Activated CD8-positive, alpha-beta memory T cell treated with anti-CD3 and anti-CD28 coated beads for 24 hours (primary cell): ENCODE results near the gene AGPAT2.

ENCODE experiments used
- DNase-seq: peaks from one replicate; pipeline ENCODE4 v3.0.0-alpha.2; 2020

The AGPAT2 gene

DNA sequence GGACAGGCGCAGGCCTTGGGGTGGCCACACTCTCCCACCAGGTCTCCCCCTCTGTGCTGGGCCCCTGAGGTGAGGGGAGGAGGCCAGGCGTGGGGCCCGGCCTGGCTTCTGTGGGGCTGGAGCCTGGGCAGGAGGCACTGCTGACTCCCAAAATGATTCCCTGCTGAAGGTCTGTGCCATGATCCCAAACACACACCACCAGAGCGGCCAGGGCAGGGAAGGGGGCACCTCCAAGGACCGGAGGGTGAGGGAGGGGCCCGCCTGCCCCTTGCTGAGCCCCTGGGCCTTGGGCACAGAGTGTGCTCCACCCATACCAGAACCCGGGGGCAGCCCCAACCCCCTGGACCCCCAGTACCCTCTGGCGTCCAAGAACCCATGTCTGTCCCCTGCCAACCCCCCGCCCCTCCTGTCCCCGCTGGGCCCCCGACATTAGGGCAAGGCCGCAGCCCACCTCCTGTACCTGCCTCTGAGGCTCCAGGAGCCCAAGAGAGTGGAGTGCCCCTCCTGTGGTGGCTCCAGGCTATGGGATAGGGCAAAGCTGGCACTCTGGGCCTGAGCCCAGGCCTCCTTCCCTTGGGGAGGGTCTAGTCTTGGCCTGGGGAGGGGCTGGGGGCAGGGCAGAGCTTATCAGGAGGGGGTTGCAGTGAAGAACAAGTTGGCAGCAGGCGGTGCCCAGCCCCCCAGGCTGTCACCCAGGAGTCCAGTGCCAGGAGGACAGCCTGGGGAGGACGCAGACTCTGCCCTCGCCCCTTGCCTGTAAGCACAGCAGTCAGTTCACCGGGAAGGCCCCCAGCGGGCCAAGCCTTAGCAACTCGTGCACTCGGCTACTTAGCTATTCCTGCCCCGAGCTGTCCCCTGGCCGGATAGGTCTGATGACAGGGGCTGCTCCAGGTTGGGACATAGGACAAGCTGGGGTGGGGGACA, 27.1 kb downstream of the AGPAT2 start:
- DNase-seq: no peak

DNA sequence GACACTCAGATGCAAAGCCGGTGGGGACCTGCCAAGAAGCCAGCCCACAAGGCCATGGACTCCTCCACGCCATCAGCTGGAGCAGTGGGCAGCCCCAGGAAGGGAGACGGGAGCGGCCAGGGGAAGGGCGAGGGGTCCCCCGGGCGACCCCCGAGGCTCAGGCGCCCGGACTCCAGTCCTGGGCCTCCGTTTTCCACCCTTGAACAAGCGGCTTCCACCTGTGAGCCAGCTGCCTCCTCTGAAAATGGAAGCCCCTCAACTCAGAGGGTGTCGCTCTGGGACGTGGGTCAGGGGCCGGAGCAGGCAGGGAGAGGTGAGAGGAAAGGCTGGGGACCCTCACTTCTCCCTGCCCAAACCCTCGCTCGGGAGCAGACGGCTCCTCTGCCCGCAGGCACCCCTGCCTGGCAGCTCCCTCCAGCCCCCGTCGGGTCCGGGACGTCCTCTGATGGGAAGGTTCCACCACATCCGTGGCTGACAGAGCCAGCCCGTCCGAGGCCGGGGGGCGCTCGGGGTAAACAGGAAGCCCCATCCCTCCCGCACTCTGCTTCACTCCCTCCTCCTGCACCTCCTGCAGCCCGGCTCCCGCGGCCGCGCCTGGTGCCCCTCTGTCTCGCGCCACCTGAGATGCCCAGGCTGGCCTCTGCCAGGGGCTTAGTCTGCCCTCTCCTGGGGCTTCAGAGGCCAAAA, 28.3 kb downstream of the AGPAT2 start:
- DNase-seq: no peak

DNA sequence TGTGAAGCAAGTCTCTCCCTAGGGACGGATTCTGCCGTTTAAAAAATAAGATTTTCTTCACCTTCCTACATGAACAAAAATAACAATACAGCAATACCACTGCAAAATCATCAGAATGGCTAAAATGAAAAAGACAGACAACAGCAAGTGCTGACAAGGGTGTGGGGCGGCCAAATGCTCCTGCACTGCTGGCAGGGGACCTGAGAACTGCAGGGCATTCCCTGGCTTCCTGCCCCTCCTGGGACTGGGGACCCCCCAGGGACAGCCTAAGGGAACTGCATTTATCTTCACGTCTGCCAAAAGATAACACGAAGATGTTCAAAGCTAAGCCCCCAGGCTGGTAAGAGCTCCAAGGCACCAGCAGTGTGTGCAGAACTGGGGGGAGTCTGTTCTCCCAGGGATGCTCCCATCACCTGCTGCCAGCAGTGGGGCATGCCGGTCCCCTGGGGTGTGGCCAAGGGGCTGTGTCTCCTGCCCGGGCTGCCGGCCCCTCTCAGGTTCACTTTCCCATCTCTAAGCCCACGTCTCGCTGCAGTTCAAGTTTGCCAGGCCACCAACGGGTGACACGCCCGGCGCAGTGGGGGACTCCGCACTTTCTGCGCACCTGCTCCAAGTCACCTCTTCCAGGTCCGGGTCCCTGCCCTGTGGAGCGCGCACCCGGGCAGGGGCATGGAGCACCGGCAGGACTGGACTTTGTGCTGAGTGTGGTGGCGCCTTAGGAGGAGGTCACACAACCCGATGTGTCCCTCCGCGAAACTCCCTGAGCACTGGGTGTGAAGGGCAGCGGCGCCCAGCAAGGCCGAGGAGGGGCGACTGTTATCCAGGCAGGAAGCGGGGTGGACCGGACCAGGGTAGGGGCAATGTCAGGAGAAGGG, 29.0 kb downstream of the AGPAT2 start:
- no peak for DNase-seq

DNA sequence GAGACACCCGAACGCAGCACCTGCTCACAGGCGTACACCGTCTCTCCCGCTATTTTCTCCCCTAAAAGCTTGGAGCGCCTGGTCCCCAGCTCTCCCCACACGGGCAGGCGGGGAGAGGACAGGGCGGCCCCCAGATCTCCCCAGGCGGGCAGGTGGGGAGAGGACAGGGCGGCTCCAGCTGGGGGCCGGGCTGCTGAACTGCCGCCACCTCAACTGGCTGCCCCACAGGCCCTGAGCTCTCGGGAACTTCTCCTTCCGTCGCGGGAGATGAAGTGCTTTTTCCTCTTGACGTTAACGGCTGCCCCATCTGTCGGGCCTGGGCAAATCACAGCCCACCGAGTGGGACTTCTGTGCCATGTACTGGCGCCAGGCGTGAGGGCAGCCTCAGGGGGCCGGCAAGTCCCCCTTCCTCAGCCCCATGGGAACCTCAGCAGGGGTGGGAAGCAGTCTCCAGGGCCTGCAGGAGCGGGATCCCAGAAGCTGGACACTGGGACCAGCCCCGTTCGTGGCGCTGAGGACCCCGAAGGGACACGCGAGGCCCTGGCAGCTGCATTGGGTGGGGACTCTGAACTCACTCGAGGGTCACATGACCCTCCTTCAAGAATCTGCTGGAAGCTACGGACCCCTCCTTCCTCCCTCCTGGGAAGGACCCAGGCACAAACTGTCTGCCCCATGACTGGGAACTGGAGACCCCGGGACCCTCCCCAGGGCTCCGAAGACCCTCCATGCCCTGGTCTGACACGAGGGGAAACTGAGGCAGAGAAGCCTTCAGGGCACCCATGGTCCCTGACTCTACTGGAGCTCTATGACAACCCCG, 30.3 kb downstream of the AGPAT2 start:
- no peak for DNase-seq

DNA sequence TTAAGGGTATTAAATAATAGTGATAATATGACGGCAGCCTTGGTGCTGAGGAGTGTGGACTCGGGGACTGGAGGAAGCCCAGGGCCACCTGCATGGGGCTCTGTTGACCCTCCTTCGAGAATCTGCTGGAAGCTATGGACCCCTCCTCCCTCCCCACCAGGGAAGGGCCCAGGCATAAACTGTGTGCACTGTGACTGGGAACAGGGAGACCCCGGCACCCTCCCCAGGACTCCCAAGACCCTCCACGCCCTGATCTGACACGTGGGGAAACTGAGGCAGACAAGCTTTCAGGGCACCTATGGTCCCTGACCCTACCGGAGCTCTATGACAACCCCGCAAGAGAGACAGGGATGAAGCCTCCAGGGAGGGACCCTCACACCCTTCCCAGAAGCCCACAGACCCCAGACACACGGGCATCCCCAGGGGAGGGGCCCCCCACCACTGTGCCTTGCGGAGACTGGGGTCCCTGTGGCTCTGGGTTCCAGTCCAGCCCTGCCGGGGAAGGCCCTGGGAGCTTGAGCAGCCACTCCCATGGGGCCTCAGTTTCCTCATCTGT, 31.0 kb downstream of the AGPAT2 start:
- DNase-seq: no peak

DNA sequence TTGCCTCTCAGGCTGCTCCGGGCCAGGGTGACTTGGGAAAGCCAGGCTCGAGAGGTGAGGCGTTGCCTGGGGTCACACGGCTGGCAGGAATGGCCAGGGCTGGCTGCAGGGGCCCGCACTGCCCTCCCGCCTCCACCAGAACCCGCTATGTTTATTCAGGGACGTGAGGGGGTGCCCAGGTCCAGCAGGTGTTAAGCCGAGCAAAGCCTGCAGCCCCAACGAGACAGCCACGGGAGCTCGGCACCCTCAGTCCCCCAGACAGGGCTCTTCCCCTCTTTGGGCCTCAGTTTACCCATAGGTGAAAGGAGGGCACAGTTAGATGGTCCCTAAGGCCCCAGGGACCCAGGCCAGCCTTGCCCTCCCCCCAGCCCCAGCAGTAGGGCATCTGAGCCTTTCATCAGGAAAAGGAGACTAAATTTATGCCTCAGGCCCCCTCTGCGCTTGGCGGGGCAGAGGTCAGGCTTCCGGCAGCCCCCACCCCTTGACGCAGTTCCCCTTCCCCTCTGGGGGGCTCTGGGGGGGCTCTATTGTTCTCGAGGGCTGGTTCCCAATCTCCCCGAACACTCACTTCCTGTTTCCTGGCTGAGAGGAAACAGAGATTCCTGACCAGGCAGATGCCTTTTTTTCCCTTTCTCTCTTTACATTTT, 31.6 kb downstream of the AGPAT2 start:
- DNase-seq: no peak

DNA sequence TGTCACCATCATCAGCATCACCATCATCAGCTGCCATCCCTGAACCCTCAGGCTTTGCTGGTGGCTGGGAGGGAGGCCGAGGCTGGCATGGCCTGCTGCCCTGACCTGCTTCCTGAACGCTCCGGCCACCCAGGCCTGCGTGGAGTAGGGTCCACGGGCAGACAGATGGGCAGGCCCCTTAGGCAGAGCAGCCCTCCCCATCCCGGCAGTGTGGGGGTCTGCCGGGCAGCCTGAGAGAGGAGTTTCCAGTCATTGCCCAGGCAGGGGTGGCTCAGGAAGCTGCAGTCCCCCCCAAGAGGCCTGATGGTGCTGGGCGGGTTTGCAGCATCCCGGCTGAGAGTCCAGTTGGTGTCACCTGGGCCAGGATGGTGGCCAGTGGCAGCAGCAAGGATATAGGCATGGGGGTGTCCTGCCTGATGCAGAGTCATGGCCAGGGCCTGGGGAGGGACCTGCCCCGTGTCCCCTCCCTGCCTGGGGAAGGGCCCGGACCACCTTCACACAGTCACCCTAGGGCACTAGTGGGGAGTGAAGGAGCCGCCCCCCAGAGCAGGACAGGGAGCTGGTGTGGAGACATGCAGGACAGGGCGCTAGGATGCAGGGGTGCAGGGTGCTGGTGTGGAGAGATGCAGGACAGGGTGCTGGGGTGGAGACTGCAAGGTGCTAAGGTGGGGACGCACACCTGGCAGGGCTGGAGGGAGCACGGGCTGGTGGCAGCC, 32.3 kb downstream of the AGPAT2 start:
- no peak for DNase-seq

DNA sequence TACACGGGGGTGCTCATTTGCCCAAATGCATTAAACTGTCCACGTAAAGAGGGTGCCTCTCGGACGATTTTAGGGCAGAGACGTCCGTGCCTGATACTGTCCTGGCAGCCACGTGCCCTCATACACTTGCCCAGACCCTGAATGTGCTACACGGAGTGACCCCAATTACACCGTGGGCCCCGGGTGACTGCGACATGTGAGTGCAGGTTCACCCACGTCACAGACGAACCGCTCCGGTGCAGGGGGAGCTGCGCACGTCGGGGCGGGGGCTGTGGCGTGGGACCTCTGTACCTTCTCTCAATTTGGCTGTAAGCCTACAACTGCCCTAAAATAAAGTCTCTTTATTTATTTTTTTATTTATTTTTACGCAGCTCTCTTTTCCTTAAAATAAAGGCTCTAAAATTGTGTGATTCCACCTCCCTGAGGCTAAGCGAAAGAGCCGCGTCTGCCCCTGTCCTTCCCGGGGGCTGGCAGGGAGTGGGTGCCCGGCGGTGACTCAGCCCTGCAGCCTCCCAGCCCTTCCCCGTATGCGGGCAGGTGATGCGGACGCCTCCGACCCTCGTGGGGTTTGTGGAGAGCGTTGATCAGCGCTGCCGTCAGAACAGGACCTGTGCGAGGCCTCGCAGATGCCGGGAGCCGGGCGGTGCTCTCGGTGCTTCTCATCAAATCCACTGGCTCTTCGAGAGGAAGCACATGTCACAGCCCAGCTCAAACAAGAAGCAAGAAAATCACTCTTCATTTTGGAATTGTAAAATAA, 33.8 kb downstream of the AGPAT2 start:
- DNase-seq: no peak

DNA sequence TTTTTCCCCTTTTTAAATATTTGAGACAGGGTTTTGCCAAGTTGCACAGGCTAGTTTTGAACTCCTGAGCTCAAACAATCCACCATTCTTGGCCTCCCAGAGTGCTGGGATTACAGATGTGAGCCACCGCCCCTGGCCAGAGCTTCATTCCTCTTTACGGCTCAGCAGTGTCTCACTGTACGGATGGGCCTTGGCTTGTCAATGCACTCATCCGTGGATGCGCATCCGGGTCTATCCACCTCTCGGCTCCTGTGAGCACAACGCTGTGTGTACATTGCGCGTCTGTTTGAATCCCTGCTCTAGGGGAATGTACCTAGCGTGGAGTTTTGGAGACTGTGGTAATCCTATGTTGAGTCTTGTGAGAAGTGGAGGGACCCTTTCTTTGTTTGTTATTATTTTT, 35.4 kb downstream of the AGPAT2 start:
- DNase-seq: no peak

DNA sequence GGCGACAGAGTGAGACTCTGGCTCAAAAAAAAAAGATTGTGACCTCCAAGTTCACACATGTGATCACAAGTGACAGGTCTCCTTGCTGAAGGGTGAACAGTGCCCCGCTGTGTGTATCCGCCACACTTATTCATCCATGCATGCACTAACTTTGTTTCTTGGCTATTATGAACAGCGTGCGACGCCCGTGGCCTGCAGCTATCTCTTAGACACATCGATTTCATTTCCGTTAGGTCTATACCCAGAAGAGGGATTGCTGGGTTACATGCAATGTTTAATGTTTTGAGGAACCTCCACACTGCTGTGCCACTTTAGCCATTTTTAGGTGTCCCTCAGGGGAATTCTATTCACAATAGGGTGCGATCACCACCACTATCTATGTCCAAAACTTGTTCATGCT, 36.6 kb downstream of the AGPAT2 start:
- DNase-seq: no peak

DNA sequence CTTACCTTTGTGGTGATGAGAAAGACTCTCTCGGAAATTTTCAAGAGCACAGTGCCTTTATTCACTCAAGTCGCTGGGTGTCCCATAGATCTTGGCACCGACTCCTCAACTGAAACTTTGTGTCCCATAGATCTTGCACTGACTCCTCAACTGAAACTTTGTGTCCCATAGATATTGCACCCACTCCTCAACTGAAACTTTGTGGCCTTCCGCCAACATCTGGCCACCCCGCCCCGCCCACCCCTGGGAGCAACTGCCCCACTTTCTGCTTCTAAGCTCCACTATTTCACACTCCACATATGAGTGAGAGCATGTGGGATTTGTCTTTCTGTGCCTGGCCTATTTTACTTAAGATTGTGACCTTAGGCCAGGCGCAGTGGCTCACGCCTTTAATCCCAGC, 37.2 kb downstream of the AGPAT2 start:
- DNase-seq: no peak

DNA sequence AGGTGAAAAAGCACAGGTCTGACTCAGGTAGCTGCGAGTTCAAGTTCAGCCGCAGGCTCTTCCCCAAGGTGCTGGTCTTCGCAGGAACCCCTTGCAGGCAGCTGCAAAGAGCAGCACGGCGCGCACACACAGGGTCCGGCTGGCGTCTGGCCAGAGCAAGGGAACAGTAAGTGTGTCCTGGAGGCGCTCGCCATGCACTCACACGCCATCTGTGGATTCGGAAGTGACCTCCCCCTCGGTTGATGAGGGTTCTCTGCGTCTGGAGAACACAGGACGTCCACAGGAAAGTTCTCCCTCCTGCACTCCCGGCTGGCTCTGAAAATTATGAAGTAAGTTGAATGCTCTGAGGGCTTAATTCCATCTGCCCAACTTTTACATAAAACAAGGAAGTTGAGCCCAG, 38.5 kb downstream of the AGPAT2 start:
- DNase-seq: no peak

DNA sequence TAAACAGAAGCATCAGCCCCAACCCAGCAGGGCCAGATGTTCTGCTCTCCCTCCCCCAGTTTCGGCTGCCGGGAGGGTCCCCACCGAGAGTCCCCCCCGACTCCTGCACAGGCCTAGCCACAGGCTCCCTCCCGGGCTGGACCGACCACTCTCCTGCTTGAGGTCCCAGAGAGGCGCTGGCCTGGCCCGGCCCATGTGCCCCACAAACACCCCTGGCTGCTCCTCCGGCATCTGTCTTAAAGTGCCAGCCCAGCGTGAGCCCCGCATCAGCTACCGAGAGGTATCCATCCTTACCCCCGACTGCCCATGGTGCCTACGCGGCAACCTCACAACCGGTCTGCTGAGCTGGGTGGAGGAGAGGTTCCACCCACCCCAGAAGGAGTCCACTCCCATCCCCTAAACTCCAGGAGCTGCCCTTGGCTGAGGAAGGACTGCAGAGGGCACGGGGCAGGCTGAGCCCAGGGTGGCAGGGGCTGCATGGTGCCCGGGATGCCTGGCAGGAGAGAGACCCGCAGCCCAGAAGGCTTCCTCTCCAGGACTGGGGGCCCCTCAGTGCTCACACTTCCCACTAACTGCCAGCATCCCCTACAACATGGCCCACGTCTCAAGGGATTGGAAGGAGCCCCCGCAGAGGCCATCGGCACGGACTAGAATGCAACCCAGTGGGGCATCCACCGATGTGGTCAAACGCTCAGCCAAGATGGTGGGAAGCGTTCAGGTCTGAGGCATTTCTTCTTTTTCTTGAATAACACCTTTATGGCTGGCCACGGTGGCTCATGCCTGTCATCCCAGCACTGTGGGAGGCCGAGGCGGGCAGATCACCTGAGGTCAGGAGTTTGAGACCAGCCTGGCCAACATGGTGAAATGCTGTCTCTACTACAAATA, 40.2 kb downstream of the AGPAT2 start:
- DNase-seq: no peak

DNA sequence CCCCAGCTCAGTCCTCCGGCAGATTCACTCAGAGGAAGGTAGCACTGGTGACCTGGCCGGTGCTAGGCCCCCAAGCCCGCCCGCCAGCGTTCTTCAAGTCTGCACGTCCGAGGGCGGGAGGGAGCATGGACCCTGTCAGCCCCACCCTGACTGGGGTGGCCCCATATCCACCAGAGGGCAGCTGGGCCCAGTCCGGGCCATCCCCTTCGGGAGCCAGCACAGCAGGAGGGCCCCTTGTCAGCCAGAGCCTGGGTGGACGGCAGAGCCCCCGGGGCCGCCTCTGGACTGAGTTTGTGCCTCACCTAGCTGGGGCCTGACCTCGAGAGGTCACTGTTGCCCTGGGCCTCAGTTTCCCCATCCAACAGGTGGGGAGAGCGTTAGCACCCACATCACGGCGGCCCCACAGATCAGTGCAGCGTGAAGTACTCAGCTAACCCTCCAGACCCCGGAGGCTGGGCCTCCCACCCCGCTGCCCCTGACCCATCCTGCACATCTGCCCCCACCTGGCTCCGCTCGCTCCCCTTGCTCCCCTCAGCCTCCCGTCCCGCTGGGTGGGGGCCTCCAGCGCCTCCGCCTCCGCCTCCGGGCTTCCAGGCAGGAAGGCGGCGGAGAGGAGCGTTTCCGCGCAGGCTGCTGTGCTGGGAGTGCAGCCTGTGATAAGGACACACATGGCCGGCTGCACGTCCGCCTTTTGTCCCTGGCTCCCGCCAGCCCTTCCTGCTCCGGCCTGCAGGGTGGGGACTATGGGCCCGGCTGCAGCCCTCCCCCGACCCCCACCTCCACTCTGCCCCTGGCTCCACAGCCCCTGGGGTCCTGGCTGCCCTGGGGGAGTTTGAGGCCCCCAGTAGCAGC, 41.1 kb downstream of the AGPAT2 start:
- no peak for DNase-seq

DNA sequence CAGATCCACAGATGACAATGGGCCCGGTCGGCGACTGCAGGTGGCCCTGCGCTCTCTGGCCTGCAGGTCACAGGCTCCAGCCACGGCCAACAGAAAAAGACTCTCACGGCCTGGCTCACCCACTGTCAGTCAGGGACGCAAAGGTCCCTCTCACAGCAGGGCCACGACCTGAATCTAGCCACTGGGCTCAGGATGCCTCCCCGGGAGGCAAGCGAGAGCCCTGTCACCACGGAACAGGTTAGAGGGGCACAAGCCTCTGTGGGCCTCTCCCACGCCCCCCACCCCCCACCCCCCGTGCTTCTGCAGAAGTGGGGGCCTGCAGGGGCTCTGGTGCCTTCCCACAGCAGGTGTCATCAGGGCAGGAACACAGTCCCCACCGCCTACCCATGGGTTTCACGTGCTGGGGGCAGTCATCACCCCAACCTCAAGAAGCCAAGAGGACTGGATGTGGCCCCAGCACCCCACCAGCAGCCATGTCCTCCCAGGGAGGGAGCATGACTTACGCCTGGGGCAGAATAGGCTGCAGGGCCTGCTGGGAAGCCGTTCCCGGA, 41.8 kb downstream of the AGPAT2 start:
- no peak for DNase-seq

DNA sequence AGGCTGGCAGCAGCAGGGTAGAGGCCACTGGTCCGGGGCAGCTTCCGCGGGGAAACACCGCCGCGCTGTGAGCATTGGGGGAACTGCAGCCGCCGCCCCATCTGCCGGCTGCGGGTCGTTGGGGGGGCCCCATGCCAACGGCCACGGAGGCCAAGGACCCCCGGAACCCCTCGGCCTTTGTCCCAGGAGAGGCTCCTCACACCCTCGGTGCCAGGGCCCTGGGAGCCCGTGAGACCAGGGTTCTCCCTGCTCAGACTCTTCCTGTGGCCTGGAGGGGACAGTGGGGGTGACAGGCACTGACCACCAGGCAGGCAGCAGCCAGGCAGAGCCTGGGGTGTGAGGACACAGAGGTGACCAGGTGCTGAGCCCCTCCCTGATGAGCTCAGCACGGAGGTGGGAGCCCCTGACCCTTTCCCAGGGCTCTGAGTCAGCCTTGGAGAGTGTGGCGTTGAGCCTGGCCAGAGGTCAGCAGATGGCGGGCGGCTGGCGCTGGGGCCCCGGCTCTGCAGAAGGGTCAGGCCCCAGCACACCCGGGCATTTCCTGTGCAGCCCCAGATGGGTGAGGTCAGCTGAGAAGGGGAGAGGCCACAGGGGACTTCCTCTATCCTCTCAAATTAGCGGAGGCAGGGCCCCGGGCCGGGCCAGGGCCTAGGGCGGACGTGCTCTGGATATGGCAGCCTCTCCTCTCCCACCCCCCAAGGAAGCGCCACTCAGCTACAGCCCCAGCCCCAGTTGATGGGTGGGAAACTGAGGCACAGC, 42.5 kb downstream of the AGPAT2 start:
- peak; percentile 89 for DNase-seq

DNA sequence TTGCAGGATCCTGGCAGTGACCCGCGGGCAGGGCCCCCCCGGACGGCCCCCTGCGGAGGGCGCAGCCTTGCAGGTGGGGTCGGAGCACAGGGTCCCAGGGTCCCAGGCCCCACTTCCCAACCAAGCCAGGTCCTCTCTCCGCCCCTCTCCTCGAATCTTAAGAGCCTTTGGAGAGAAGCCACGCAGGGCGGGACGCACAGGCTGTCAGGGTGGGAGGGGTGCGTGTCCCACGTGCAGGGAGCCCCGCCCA, 43.0 kb downstream of the AGPAT2 start:
- DNase-seq: no peak
